ENCODE data around the gene LARP1.

- TF ChIP-seq CTCF (IDR thresholded peaks at IDR 0.05) (no peak), EP300 (IDR thresholded peaks at IDR 0.05) (no peak)
These were observed 75.4 kb downstream of the LARP1 start for GRCh38 chr5:154830596-154830995.
